T-helper 9 cell (primary cell): ENCODE measurements around the gene CDH12.
"Not testable (repeated sequence)": the region's sequence is repeated elsewhere in the genome, so short reads cannot be mapped to it uniquely, and the experiment has no call there.

Source experiments
- DNase-seq: peaks from one replicate; pipeline ENCODE4 v3.0.0-alpha.2; 2020

The CDH12 gene

DNA sequence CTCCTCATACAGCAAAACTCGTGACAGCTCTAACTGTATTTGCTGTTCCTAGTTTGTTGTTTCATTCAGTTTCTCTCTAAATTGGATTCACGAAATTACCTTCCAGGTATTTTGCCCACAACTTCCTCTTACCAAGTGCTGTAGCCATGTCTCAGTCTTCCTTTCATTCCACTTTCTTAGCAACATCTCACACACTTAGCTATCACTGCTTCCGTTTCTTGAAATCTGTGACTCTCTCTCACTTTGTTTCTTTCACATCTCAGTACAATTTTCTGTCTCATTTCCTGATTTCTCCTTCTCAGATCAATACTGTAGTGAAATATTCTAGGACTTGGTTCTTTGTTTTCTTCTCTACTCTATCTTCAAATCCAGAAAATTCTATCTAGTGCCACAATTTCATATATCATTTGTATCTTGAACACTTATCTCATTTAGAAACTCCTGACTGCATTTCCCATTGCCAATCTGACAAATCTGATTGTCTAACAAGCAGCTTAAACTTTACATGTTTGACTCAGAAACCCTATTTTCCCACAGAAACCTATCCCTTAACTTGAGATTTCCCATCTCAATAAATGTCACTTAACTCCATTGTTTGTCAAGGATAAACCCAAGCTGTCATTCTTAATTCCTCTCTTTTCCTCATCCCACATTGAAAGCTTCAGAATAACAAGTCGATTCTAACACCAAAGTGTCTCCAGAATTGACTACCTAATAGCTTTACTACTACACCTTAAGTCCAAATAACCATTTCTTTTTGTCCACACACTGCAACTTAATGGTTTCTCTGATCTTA lies 303.1 kb downstream of the CDH12 start:
- DNase-seq = no peak

DNA sequence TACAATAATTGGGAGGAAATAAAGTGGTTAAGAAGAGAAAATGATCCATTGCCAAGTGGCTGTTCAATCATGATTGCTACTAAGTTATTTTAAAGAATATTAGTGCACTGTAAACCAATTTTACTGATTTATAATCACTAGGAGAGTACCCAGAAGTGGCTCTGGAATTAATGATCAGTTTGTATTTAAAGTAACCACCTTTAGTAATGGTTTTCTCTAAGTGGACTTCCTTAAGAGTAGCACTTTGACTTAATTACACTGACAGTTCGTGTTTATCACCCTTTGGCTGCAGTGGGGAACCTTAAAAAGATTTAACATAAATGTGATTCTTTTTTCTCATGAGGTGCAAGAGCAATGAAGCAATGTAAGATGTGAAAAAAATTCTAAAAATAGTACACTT lies 310.8 kb downstream of the CDH12 start:
- DNase-seq = no peak

DNA sequence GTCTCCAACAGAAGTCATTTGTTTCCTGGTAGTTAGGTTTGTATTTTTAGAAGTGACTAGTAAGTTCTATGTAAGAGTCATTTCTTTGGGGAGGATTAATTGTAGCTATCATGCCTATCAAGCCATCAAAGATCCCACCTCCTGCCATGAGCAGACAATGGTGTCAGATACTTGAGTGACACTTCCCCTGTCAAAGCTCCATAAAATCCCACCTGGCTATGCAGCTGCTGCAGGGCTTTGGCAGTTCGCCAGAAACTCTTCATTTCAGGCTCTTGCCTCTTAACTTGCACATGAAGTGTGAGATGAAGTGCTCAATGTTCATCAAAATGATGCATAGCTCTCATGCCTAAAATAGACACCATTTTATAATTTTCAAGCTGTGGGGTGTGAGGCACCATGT lies 312.1 kb downstream of the CDH12 start:
- DNase-seq = no peak

DNA sequence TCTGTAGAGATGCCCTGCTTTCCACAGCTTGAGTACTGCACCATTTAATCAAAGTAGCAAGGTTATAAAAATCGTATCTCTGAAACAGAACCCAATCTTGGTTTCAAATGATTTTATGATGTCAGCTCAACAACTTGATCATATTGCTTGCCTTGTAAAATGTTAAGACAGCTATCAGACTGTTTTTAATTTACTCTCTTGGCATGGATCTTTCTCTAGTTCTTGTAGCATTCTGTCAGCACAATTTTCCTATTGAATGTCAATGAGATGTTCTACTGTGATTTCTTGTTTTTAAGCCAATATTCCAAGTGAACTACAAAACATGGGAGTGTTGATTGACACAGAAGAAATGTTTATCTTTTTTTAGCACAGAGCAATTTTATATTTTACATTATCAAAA lies 313.4 kb downstream of the CDH12 start:
- no peak for DNase-seq

DNA sequence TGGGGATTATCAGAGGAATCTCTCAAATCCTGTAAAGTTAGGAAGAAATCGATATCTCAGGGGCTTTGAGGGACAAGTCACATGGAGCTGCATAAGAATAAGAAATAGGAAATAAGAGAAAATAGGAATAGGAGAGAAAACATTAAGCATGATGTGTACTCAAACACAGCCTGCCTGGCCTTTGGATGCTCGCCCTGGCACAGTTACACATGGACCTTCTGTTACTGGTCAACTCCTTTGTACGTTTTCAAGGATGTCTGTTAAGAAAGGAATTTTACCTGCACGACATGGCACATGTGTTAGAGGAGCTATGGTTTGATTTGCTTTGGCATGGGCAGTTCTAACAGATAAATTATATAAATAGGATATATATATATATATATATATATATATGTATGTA lies 321.2 kb downstream of the CDH12 start:
- DNase-seq = no peak

DNA sequence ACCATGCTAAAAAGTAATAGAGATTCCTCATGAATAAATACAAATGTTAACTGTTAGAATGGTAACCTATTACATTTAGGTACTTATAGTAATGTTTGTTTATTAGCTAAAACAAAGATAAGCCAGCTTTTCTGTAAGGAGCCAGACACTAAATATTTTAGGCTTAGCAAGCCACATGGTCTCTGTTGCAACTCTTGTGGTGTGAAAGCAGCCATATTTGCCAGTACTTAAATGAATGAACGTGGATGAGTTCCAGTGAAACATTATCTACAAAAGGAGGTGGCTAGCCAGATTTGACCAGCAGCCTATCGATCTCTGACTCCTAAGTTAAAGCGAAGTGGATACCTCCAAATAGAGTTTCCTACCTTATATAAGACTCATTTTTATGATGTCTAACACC lies 331.6 kb downstream of the CDH12 start:
- no peak for DNase-seq

DNA sequence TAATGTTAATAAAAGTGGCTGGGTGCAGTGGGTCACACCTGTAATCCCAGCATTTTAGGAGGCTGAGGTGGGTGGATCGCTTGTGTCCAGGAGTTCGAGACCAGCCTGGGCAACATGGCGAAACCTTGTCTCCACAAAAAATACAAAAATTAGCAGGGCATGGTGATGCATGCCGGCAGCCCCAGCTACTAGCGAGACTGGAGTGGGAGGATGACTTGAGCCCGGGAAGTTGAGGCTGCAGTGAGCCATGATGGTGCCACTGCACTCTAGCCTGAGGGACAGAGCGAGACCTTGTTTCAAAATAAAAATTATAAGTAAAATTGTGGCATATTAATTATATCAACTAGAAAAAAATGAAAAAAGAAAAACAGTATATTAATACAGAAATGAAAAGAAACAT lies 336.6 kb downstream of the CDH12 start:
- not testable (repeated sequence) for DNase-seq

DNA sequence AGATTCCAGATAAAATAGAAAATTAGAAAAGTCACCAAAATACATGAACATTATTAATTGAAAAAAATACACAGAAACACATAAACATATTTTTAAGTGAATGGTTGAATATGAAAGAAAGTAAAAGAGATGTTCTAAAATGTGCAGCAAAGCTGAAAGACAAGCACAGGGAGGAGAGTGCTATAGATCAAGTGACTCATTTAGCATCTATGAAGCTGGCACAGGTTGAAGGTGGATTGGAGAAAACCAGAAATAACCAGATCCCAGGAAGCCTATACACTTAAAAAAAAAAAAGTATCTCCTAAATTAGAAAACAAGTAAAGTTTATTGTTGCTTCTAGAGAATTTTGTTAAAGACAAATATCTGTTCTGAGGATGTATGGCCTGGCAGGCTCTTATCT lies 338.9 kb downstream of the CDH12 start:
- no peak for DNase-seq

DNA sequence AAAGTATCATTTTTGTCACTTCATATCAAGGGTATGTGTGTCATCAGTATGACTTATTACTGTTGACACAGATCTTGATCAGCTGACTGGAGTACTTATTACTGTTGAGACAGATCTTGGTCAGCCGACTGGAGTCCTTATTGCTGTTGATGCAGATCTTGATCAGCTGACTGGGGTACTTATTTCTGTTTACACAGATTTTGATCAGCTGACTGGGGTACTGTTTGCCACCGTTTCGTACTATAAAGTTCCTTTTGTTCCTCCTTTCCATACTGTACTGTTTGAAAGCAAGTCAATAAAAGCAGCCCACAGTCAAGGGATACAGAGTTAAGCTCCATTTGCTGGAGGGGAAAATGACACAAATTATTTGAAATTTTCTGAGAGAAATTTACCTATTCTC lies 347.3 kb downstream of the CDH12 start:
- DNase-seq = no peak

DNA sequence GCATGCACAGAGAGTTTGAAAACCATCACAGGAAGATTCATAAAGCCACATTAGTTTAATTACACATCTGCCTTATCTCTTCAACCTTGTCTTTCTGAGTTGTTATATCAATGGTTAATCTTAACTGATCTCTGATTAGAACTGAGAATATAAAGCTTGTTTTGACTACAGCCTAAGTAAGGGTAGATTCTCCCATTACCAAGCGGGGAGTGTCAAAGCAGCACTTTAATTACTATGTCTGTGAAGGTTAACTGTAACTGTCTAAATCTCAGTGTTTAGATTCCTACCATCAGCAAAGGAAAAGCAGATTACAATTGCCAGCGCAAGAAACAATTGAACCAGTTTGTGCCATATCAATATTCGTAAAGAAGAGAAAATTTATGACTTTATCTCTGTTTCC lies 348.7 kb downstream of the CDH12 start:
- no peak for DNase-seq

DNA sequence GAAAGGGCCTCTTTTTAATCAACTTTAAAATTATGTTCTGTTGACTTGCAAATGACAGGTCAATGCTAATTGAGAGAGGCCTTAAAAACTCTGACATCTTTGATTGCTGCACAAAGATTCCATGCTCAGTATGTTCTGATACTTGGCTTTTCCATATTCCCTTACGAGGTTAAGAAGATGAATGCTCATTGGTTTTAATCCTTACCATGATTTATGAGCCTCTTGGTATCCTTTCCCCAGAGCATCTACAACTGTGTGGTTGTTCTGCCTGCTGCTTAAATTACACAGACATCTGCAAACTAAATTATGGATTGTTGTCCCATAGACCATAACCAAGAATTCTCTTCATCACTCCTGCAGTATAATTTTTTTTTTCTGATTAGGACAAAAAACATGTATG lies 352.6 kb downstream of the CDH12 start:
- DNase-seq = no peak

DNA sequence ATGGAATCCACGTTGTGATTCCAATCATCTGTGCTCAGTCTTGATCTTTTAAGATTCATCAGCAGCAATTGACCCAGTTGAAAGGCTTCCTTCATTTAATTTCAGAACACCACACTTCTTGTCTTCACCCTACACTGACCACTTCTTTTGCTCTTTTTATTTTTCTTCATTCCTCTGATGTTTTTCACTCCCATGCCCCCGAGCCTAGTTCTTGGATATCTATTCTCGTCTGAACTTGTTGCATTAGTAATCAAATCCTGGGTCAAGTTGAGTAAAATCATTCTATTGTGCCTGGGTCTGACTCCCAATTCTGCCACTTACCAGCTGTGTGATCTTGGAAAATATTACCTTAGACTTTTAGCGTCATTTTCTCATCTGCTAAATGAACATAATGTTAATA lies 356.5 kb downstream of the CDH12 start:
- DNase-seq = no peak

DNA sequence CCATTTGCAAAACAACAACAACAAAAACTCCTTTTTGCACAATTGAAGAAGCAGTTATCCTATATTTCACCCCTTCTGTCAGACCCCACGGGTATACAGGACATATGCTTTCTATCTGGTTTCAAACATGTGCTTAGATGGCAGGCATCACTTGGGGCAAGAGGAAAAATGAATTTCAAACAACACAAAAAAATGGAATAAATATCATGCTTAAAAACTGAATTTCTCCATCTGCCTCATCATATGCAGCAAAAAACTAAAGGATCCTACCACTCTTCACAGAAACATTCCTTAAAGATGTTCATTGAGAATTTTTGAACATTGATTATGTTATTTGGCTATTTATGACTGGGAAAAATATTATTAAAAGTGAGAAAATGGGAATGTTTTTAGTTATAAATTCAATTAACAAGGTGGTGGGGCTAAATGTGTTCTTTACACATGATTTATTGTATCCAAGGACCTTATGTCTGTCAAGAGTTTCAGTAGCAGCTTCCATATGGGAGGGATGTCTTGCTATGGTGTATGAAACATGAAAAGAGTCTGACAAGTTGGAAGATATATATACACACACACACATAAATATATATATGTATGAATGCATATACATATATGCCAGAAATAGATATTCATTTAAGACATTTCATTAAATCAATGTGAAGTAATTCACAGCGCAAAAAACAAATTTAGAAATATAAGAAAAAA lies 358.0 kb downstream of the CDH12 start:
- DNase-seq = no peak

DNA sequence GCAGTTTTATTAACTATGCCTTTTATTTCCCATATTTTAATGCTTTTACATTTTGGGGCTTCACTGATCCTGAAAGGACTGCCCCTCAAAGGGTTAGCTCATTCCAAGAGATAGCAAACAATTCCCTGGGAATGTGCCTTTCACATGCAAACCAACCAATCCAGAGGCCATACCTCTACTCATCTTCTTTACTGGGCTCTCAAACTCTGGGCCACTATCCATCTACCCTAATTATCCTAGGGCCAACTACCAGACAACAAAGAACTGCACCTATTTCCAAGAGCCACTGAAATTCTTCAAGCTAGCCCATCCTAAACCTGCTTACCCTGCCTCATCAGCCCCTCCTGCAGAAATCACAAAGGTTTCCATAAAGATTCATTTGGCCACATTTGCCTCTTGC lies 364.7 kb downstream of the CDH12 start:
- DNase-seq = no peak

DNA sequence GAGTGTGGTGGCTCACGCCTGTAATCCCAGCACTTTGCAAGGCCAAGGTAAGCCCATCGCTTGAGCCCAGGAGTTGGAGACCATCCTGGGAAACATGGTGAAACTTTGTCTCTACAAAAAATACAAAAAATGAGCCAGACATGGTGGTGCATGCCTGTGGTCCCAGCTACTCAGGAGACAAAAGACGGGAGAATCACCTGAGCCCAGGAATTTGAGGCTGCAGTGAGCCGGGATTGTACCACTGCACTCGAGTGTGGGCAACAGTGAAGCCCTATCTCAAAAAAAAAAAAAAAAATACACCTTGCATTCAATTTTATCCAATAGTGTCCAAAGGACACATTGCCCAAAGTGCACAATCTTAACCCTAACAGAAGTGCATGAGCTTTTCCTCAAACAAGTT lies 372.8 kb downstream of the CDH12 start:
- no peak for DNase-seq

DNA sequence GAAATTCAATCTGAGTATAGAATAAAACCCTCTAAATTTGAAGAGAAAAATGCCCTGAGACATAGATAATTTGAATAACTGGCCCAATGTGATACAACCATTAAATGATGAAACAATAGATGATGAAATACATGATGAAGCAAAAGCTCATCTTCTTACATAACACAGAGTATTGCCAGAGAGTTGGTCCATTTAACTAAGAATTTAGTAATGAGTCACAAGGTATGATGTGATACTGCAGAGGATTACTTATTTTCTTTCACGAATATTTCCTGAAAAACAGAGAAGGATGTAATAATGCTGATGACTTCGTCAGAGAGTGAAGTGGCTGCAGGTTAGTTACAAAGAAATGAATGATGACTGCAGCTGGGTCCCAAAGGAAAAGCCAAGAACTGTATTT lies 379.3 kb downstream of the CDH12 start:
- no peak for DNase-seq

DNA sequence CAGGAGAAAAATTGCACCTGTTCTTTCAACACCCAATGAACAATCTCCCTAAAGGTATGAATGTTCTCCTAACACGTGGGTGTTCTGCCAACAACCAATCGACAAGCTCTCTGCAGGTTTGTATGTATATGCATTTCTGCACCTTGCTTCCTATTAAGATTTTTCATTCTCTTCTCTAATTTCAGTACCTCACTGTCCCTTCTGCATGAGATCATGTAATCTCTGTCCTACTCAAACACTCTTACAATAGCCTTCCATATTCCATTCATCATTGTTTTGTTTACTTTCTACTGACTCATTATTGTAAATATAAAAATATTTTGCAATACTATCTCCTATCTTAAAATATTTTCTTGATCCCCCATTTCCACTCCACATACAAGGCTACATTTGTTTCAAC lies 382.0 kb downstream of the CDH12 start:
- no peak for DNase-seq

DNA sequence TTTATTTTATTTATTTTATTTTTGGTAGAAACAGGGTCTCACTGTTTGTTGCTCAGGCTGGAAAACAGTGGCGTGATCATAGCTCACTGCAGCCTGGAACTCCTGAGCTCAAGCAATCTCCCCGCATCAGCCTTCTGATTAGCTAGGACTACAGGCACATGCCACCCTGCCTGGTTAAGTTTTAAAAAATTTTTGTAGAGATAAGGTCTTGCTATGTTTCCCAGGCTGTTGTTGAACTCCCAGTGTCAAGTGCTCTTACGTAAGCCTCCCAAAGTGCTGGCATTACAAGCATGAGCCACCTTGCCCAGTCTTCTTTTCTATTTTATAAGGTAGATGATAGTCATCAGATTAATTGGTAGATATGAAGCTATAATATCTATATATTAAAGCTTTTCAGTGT lies 382.7 kb downstream of the CDH12 start:
- no peak for DNase-seq

DNA sequence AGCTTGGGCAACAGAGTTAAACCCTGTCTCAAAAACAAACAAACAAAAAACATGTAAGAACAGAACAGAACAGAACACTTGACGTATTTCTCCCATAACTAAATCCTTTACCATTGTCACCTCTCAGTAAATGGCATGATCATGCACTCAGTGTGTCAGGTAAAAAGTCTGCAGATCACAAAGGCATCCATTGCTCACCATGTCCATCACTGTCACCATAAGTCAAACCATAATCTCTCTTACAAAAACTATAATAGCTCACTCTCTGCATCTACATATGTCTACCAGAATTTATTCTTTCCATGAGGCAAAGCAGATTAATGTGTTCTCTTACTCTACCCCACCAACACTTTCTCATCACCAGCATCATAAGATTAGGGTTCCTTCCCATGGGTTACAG lies 387.5 kb downstream of the CDH12 start:
- DNase-seq = no peak

DNA sequence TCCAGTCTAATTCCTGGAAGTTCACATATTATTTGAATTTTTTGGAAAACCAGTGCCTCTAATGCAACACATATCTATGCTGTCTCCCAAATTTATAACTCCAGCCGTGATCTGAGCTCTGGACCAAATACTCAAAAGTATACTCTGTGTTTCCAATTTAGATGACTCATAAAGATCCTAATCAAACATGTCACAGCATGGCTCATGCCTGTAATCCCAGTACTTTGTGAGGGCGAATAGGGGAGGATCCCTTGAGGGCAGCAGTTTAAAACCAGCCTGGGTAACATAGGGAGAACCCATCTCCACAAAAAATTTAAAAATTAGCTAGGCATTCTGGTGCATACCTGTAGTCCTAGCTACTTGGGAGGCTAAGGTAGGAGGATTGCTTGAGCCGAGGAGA lies 388.0 kb downstream of the CDH12 start:
- DNase-seq = no peak

DNA sequence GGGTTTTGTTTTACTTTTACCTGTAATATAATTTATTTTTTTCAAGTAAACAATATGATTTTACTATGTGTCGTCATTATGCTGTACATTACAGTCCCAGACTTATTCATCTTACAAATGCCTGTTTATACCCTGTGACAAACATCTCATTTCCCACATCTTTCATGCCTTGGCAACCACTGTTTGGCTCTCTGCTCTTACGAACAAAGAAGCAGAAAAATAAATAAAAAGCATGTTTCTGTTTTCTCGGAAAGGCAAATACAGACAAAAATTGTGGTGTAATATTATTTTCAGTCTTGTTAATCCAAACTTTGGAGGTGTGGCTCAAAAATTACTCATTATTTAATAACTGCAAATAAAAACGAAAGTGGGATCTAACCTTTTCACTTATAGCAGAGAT lies 393.0 kb downstream of the CDH12 start:
- no peak for DNase-seq

DNA sequence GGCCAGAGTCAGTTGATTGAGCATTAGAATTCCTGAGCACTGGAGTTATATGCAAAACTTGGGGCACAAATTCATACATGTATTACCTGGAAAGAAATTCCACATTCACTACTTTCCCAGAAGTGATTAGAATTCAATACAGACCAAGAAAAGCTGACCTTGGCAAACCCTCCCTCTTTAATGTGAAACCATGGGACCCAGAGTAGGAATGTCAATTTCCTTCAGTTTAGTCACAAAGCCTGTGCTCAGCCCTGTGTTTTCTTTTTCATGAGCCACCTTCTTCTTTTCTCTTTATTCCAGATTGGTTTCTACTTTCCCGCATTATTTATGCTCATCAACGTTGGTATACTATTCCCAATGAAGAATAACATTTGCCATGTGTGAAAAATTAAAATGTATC lies 420.2 kb downstream of the CDH12 start:
- DNase-seq = no peak

DNA sequence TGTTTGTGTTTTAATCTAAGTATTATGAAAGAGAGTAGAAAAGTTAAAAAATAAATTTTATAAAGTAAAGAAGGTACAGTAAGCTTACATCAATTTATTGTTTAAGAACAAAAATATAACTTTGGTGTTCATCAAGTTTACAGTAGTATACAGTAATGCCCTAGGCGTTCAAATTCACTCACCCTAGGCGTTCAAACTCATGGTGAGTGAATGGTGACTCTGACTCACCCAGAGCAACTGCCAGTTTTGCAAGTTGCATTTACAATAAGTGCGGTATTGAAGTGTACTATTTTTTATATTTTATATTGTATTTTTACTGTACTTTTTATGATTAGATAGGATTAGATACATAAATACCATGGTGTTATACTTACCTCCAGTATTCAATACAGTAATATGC lies 421.3 kb downstream of the CDH12 start:
- DNase-seq = no peak

DNA sequence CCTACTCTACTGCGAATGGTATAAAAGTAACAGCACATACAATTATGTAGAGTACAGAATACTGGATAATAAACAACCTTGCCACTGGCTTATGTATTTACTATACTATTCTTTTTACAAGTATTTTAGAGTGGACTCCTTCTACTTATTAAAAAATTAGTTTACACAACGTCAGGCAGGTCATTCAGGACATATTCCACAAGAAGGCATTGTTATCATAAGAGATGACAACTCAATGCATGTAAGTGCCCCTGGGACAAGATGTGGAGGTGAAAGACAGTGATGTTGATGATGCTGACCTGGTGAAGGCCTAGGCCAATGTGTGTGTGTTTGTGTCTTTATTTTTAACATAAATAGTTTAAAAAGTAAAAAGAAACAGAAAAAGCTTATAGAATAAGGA lies 421.7 kb downstream of the CDH12 start:
- no peak for DNase-seq
